A549 (cell line): ENCODE data around the gene FSIP2. TPM values are rescaled to one million over a fixed set of nuclear protein-coding genes. Genes with fewer than 3 reads are reported as not detected.

Experiments
- ATAC-seq, 2 experiments: fragments of 200-7000 bp in 1 of 2; fragments of >200 bp in 1 of 2; cut with Nextera tagmentation in 1 of 2; cut with Tn5 transposase in 1 of 2; 3 replicates each; pipeline versions ENCODE4 v1.8.0 to v1.9.1; 2018 to 2020; ENCODE audit warnings: mild to moderate bottlenecking in 1 of 2, moderate library complexity in 1 of 2
- CTCF ChIA-PET: fragments of 300-600 bp; sonication (Branson Sonifier 250); formaldehyde crosslinking; extraction: SDS; loops from one replicate; lab custom pipeline; 2021; ENCODE audit warnings: antibody characterized with exemption, inconsistent platforms; lab: Yijun Ruan, JAX
- POLR2A ChIA-PET: fragments of 350-600 bp; formaldehyde crosslinking; extraction: SDS; loops from one replicate; lab custom pipeline; 2021; ENCODE audit warnings: antibody characterized with exemption, inconsistent platforms; lab: Yijun Ruan, JAX
- DNase-seq, 2 experiments: peaks; one replicate each; pipeline versions ENCODE4 v3.0.0 to v3.0.0-alpha.2; 2011 to 2016; ENCODE audit warnings: low read depth in 1 of 2, low spot score in 1 of 2
- FAIRE-seq: peaks from 2 replicates; lab custom pipeline; 2011; peaks lifted over from hg19 to GRCh38; lab: Jason Lieb, UNC
- H3K27ac ChIP-seq, 2 experiments: fragments of >200 bp; sonication (Bioruptor Twin); formaldehyde crosslinking; 3 replicates each; pipeline ENCODE4 v1.5.1; 2016 to 2017
- H3K4me1 ChIP-seq: fragments of >200 bp; sonication (Bioruptor Twin); formaldehyde crosslinking; 3 replicates; pipeline ENCODE4 v1.6.1; 2016
- H3K4me2 ChIP-seq: fragments of >200 bp; sonication (Bioruptor Twin); formaldehyde crosslinking; 3 replicates; pipeline ENCODE4 v1.6.1; 2016
- H3K4me3 ChIP-seq: fragments of >200 bp; sonication (Bioruptor Twin); formaldehyde crosslinking; 3 replicates; pipeline ENCODE4 v1.5.1; 2016
- H3K9me3 ChIP-seq: fragments of >200 bp; sonication (Bioruptor Twin); formaldehyde crosslinking; 3 replicates; pipeline ENCODE4 v1.6.1; 2016
- CBX2 ChIP-seq: fragments of 200-600 bp; sonication (generic); IDR thresholded peaks from 2 replicates; pipeline ENCODE4 v1.6.1; 2016; ENCODE audit warnings: low read depth, mild to moderate bottlenecking, borderline replicate concordance
- CHD2 ChIP-seq: fragments of 150-350 bp; IDR thresholded peaks from 2 replicates; pipeline ENCODE4 v1.6.1; 2014; ENCODE audit warnings: low read length; ENCODE audit not compliant: partially characterized antibody
- CHD4 ChIP-seq: fragments of 200-600 bp; sonication (generic); IDR thresholded peaks from 2 replicates; pipeline ENCODE4 v1.6.1; 2016; ENCODE audit warnings: antibody characterized with exemption, mild to moderate bottlenecking, borderline replicate concordance
- EHF ChIP-seq: fragments of 250-450 bp; sonication (Bioruptor Pico); IDR thresholded peaks from 2 replicates; pipeline ENCODE4 v1.5.0; 2020; ENCODE audit warnings: mild to moderate bottlenecking
- EP300 ChIP-seq, 2 experiments: fragments of >200 bp; sonication (Bioruptor Twin); formaldehyde crosslinking; IDR thresholded peaks; 2 replicates in 1 of 2; 3 replicates in 1 of 2; pipeline ENCODE4 v1.6.1; 2016 to 2017
- HOXB13 ChIP-seq: fragments of 250-450 bp; sonication (Bioruptor Pico); IDR thresholded peaks from 2 replicates; pipeline ENCODE4 v1.5.0; 2020; ENCODE audit warnings: low read depth, mild to moderate bottlenecking, moderate library complexity
- HOXB5 ChIP-seq: fragments of 250-450 bp; sonication (Bioruptor Pico); IDR thresholded peaks from 2 replicates; pipeline ENCODE4 v1.5.0; 2020; ENCODE audit warnings: mild to moderate bottlenecking, moderate library complexity
- KDM1A ChIP-seq: fragments of 200-600 bp; sonication (generic); IDR thresholded peaks from 2 replicates; pipeline ENCODE4 v1.6.1; 2016; ENCODE audit warnings: low read depth, mild to moderate bottlenecking
- MAZ ChIP-seq: fragments of 150-350 bp; IDR thresholded peaks from 2 replicates; pipeline ENCODE4 v1.6.1; 2014; ENCODE audit warnings: antibody characterized with exemption, low read depth, low read length, borderline replicate concordance
- NR3C1 ChIP-seq: fragments of >200 bp; sonication (Bioruptor Twin); formaldehyde crosslinking; IDR thresholded peaks from 3 replicates; pipeline ENCODE4 v1.6.1; 2017
- RCOR1 ChIP-seq: fragments of 150-350 bp; IDR thresholded peaks from 2 replicates; pipeline ENCODE4 v1.6.1; 2014; ENCODE audit warnings: antibody characterized with exemption, low read length, low read depth
- TP53 ChIP-seq: fragments of 250-450 bp; sonication (Bioruptor Pico); IDR thresholded peaks from 2 replicates; pipeline ENCODE4 v1.5.0; 2021; ENCODE audit warnings: mild to moderate bottlenecking, moderate library complexity
- ZNF302 ChIP-seq: fragments of 250-450 bp; sonication (Bioruptor Pico); IDR thresholded peaks from 2 replicates; pipeline ENCODE4 v1.9.0; 2021; ENCODE audit warnings: inconsistent platforms, mild to moderate bottlenecking, moderate library complexity
- polyA plus RNA-seq, 4 experiments: library from polyadenylated mRNA; depleted of rRNA in 3 of 4; stranded (reverse); fragments of >200 nt; fragmentation: RNase III in 1 of 4; extraction: RNeasy Plus Mini Kit Qiagen cat#74134 plus additional on column Dnase treatment in 1 of 4; gene quantifications; 2 replicates in 3 of 4; 3 replicates in 1 of 4; pipeline ENCODE4 v1.2.3, GENCODE V29; 2011 to 2017
- TF ChIP-seq, protein P1 (sequence below): fragments of 150-350 bp; IDR thresholded peaks from 2 replicates; pipeline ENCODE4 v1.6.1; 2014; ENCODE audit warnings: low read depth, mild to moderate bottlenecking, low read length
- TF ChIP-seq, protein P2 (sequence below): IDR thresholded peaks from 2 replicates; pipeline ENCODE4 v1.6.1; 2012
- TF ChIP-seq, protein P3 (sequence below): fragments of 250-450 bp; sonication (Bioruptor Pico); IDR thresholded peaks from 2 replicates; pipeline ENCODE4 v1.5.0; 2020; ENCODE audit warnings: low read depth, mild to moderate bottlenecking, moderate library complexity
- TF ChIP-seq, protein P4 (sequence below): fragments of >200 bp; sonication (Bioruptor Twin); formaldehyde crosslinking; IDR thresholded peaks from 3 replicates; pipeline ENCODE4 v1.6.1; 2016
- TF ChIP-seq, protein P5 (sequence below): fragments of >200 bp; sonication (Bioruptor Twin); formaldehyde crosslinking; IDR thresholded peaks from 3 replicates; pipeline ENCODE4 v1.5.1; 2016
- TF ChIP-seq, protein P6 (sequence below): IDR thresholded peaks from 2 replicates; pipeline ENCODE4 v1.6.1; 2012
- TF ChIP-seq, protein P7 (sequence below): fragments of 200-600 bp; sonication (generic); IDR thresholded peaks from 2 replicates; pipeline ENCODE4 v1.6.1; 2016; ENCODE audit warnings: antibody characterized with exemption, mild to moderate bottlenecking, moderate library complexity

FSIP2 gene
- polyA plus RNA-seq, 2 of the 4 experiments (the other 2 are of a cell fraction), result 0.01 TPM; not detected in 1

DNA sequence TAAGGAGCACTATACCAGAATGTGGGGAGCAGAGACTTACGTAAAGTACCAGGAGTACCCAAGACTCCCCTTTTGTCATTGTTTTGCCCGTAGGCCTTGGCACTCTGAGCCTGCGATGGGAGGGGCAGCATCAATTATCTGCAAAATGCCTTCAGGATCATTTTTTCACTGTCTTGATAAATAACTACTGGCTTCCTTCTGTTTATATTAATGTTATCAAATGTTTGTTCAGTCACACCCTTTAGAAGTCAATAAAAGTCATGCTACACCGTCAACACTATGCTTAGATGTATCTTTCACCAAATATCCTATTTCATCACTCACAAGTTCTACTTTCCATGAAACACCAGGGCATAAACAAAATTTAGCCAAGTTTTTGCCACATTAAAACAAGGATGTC is 116.3 kb downstream of the FSIP2 start (continued):
- TF ChIP-seq, protein P1, sequence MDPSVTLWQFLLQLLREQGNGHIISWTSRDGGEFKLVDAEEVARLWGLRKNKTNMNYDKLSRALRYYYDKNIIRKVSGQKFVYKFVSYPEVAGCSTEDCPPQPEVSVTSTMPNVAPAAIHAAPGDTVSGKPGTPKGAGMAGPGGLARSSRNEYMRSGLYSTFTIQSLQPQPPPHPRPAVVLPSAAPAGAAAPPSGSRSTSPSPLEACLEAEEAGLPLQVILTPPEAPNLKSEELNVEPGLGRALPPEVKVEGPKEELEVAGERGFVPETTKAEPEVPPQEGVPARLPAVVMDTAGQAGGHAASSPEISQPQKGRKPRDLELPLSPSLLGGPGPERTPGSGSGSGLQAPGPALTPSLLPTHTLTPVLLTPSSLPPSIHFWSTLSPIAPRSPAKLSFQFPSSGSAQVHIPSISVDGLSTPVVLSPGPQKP, result no peak
- TF ChIP-seq HOXB13 (CRISPR knock-in tag) (no peak), NR3C1 (no peak), RCOR1 (no peak), EP300 (IDR thresholded peaks at IDR 0.05) (no peak), MAZ (no peak)

DNA sequence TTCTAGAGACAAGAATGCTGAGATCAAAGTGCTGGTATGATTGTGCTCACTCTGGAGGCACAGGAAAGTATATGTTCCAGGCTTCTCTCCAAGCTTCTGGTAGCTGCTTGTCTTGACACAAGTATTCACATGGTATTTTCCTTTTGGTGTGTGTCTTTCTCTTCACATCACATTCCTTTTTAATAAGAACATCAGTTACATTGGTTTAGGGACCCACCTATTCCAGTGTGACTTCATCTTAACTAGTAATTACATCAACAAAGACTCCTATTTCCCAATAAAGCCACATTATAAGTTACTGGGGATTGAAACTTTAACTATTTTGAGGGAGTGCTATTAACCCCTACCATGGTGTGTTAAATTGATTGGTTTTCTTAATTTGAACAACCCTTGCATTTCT is 119.1 kb downstream of the FSIP2 start:
- TF ChIP-seq HOXB5 (CRISPR knock-in tag), result no peak
- TF ChIP-seq, protein P2, sequence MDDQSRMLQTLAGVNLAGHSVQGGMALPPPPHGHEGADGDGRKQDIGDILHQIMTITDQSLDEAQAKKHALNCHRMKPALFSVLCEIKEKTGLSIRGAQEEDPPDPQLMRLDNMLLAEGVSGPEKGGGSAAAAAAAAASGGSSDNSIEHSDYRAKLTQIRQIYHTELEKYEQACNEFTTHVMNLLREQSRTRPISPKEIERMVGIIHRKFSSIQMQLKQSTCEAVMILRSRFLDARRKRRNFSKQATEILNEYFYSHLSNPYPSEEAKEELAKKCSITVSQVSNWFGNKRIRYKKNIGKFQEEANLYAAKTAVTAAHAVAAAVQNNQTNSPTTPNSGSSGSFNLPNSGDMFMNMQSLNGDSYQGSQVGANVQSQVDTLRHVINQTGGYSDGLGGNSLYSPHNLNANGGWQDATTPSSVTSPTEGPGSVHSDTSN, result no peak
- TF ChIP-seq ZNF302 (CRISPR knock-in tag), result no peak
- TF ChIP-seq, protein P3, sequence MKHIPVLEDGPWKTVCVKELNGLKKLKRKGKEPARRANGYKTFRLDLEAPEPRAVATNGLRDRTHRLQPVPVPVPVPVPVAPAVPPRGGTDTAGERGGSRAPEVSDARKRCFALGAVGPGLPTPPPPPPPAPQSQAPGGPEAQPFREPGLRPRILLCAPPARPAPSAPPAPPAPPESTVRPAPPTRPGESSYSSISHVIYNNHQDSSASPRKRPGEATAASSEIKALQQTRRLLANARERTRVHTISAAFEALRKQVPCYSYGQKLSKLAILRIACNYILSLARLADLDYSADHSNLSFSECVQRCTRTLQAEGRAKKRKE (CRISPR knock-in tag), result no peak
- TF ChIP-seq, protein P4, sequence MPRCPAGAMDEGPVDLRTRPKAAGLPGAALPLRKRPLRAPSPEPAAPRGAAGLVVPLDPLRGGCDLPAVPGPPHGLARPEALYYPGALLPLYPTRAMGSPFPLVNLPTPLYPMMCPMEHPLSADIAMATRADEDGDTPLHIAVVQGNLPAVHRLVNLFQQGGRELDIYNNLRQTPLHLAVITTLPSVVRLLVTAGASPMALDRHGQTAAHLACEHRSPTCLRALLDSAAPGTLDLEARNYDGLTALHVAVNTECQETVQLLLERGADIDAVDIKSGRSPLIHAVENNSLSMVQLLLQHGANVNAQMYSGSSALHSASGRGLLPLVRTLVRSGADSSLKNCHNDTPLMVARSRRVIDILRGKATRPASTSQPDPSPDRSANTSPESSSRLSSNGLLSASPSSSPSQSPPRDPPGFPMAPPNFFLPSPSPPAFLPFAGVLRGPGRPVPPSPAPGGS, result no peak
- TF ChIP-seq CBX2, result no peak
- no peak for TF ChIP-seq TP53 (CRISPR knock-in tag)
- no peak for TF ChIP-seq CHD2
- no peak for TF ChIP-seq KDM1A
- no peak for TF ChIP-seq CHD4
- TF ChIP-seq RCOR1, result no peak
- TF ChIP-seq, protein P5, sequence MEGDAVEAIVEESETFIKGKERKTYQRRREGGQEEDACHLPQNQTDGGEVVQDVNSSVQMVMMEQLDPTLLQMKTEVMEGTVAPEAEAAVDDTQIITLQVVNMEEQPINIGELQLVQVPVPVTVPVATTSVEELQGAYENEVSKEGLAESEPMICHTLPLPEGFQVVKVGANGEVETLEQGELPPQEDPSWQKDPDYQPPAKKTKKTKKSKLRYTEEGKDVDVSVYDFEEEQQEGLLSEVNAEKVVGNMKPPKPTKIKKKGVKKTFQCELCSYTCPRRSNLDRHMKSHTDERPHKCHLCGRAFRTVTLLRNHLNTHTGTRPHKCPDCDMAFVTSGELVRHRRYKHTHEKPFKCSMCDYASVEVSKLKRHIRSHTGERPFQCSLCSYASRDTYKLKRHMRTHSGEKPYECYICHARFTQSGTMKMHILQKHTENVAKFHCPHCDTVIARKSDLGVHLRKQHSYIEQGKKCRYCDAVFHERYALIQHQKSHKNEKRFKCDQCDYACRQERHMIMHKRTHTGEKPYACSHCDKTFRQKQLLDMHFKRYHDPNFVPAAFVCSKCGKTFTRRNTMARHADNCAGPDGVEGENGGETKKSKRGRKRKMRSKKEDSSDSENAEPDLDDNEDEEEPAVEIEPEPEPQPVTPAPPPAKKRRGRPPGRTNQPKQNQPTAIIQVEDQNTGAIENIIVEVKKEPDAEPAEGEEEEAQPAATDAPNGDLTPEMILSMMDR, result no peak
- Histone ChIP-seq H3K9me3 (no peaks in the 10 kb centered on the region), H3K4me2 (no peak overlapping the region), H3K4me1 (no peaks in the 10 kb centered on the region), H3K27ac (no peak overlapping the region), H3K4me3 (no peak overlapping the region)
- CTCF ChIA-PET, result no interaction called here
- no peak for ATAC-seq
- DNase-seq, result no peak
- POLR2A ChIA-PET, result no interaction called here
- no peak for FAIRE-seq

DNA sequence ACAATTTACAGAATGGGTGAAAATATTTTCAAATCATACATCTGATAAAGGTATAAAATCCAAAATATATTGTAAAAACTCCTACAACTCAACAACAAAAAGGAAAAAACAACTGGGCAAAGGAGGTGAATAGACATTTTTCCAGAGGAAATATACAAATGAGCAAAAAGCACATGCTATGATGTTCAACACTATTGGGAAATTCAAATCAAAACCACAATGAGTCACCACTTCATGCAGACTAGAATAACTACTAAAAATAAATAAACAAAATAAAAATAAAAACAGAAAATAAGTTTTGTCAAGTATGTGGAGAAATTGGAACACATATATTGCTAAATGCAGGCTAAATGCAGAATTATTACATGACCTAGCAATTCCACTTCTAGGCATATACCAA is 120.9 kb downstream of the FSIP2 start:
- no peak overlapping the region for H3K4me2 ChIP-seq
- no peak for ATAC-seq
- H3K27ac ChIP-seq, result no peak overlapping the region
- H3K4me1 ChIP-seq, result no peaks in the 10 kb centered on the region
- no peak for FAIRE-seq
- POLR2A ChIA-PET, result no interaction called here
- H3K9me3 ChIP-seq, result no peaks in the 10 kb centered on the region
- CTCF ChIA-PET, result no interaction called here
- no peak for TF ChIP-seq EHF
- TF ChIP-seq, protein P6, sequence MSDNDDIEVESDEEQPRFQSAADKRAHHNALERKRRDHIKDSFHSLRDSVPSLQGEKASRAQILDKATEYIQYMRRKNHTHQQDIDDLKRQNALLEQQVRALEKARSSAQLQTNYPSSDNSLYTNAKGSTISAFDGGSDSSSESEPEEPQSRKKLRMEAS, result no peak
- TF ChIP-seq, protein P7, sequence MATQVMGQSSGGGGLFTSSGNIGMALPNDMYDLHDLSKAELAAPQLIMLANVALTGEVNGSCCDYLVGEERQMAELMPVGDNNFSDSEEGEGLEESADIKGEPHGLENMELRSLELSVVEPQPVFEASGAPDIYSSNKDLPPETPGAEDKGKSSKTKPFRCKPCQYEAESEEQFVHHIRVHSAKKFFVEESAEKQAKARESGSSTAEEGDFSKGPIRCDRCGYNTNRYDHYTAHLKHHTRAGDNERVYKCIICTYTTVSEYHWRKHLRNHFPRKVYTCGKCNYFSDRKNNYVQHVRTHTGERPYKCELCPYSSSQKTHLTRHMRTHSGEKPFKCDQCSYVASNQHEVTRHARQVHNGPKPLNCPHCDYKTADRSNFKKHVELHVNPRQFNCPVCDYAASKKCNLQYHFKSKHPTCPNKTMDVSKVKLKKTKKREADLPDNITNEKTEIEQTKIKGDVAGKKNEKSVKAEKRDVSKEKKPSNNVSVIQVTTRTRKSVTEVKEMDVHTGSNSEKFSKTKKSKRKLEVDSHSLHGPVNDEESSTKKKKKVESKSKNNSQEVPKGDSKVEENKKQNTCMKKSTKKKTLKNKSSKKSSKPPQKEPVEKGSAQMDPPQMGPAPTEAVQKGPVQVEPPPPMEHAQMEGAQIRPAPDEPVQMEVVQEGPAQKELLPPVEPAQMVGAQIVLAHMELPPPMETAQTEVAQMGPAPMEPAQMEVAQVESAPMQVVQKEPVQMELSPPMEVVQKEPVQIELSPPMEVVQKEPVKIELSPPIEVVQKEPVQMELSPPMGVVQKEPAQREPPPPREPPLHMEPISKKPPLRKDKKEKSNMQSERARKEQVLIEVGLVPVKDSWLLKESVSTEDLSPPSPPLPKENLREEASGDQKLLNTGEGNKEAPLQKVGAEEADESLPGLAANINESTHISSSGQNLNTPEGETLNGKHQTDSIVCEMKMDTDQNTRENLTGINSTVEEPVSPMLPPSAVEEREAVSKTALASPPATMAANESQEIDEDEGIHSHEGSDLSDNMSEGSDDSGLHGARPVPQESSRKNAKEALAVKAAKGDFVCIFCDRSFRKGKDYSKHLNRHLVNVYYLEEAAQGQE, result no peak
- TF ChIP-seq HOXB13 (CRISPR knock-in tag), result no peak
- no peak overlapping the region for H3K4me3 ChIP-seq
- DNase-seq, result no peak
